HepG2 (cell line): ENCODE measurements around the gene MDM4. TPM values are rescaled to one million over a fixed set of nuclear protein-coding genes. Genes with fewer than 3 reads are reported as not detected.

Experiments used
- ATF7-NPFF ChIP-seq: sonication (generic); formaldehyde crosslinking; IDR thresholded peaks from 2 replicates; pipeline ENCODE4 v1.8.1; 2023; ENCODE audit warnings: mild to moderate bottlenecking, low read depth, missing genetic modification reagents, moderate library complexity
- GLMP ChIP-seq: sonication (generic); formaldehyde crosslinking; IDR thresholded peaks from 2 replicates; pipeline ENCODE4 v1.9.0; 2021; ENCODE audit warnings: missing genetic modification reagents, mild to moderate bottlenecking, borderline replicate concordance
- KDM2A ChIP-seq: sonication (generic); formaldehyde crosslinking; IDR thresholded peaks from 2 replicates; pipeline ENCODE4 v1.4.0; 2020; ENCODE audit warnings: low read depth, missing genetic modification reagents, borderline replicate concordance
- KLF12 ChIP-seq: sonication (generic); formaldehyde crosslinking; IDR thresholded peaks from 2 replicates; pipeline ENCODE4 v1.4.0; 2020; ENCODE audit warnings: missing genetic modification reagents, borderline replicate concordance
- NRL ChIP-seq: sonication (generic); formaldehyde crosslinking; IDR thresholded peaks from 2 replicates; pipeline ENCODE4 v1.5.0; 2020; ENCODE audit warnings: missing genetic modification reagents, mild to moderate bottlenecking, moderate library complexity, borderline replicate concordance
- PRDM15 ChIP-seq: sonication (generic); formaldehyde crosslinking; IDR thresholded peaks from 2 replicates; pipeline ENCODE4 v1.4.0; 2020; ENCODE audit warnings: missing genetic modification reagents
- SAFB2 ChIP-seq: sonication (generic); formaldehyde crosslinking; IDR thresholded peaks from 2 replicates; pipeline ENCODE4 v1.5.1; 2020; ENCODE audit warnings: missing genetic modification reagents, low read depth, mild to moderate bottlenecking, borderline replicate concordance
- ZFP90 ChIP-seq: sonication (generic); formaldehyde crosslinking; IDR thresholded peaks from 2 replicates; pipeline ENCODE4 v1.8.0; 2022; ENCODE audit warnings: missing genetic modification reagents, mild to moderate bottlenecking, inconsistent platforms, borderline replicate concordance
- ZNF354B ChIP-seq: sonication (generic); formaldehyde crosslinking; IDR thresholded peaks from 2 replicates; pipeline ENCODE4 v1.8.0; 2022; ENCODE audit warnings: mild to moderate bottlenecking, missing genetic modification reagents
- ZNF501 ChIP-seq: sonication (generic); formaldehyde crosslinking; IDR thresholded peaks from 2 replicates; pipeline ENCODE4 v1.5.1; 2020; ENCODE audit warnings: mild to moderate bottlenecking, moderate library complexity, missing genetic modification reagents
- ZSCAN20 ChIP-seq: sonication (generic); formaldehyde crosslinking; IDR thresholded peaks from 2 replicates; pipeline ENCODE4 v1.4.0; 2020; ENCODE audit warnings: missing genetic modification reagents, mild to moderate bottlenecking, borderline replicate concordance
- polyA plus RNA-seq, 8 experiments: library from polyadenylated mRNA; depleted of rRNA in 3 of 8; stranded (reverse) in 7 of 8; unstranded in 1 of 8; fragments of >200 nt; fragmentation: Illumina TruSeq in 4 of 8; extraction: Trizol in 4 of 8; gene quantifications; 2 replicates each; pipeline versions ENCODE4 v1.2.1 to v1.2.3, GENCODE V29; 2011 to 2016; ENCODE audit warnings: low read depth in 4 of 8, missing spikeins in 1 of 8, mixed read lengths in 1 of 8; ENCODE audit not compliant: insufficient read depth in 1 of 8
- total RNA-seq, 5 experiments: library from RNA; depleted of rRNA; stranded (reverse); fragments of >200 nt; fragmentation: Illumina TruSeq; extraction: Trizol; gene quantifications; 2 replicates each; pipeline ENCODE4 v1.2.3, GENCODE V29; 2016; ENCODE audit warnings: low read depth in 1 of 5

Gene MDM4
- total and polyA plus RNA-seq, 2 of the 13 experiments (the other 11 are each of a cell fraction or from before 2014, with no cell fraction given) = 14.9 to 19.0 TPM

DNA sequence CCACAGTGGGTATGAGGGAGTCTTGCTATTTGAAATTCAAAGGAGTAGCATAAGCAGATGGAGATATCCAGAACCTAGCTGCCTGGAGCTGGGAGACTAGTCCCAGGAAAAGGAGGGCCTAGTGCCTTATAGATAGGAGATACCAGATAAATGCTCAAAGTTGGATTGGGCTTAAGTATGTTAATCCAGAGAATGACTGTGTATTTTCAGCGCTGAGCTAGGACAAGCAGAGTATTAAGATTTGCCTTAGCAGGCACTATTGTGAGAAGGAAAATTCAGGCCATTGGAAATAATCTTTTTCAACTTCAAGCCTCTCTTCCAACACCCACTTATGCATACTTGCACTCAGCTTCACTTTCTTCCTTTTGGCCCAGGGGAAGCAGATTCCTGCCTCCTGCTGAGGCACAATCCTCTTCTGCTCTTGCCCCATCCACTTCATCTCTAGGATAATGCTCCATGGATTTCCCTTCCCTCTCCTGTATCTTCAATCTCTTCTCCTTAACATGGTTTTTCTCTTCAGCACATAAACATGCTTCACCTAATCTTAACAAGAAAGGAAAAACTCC lies 42.7 kb upstream of the MDM4 start (continued):
- TF ChIP-seq NRL (CRISPR knock-in tag) (no peak), ZFP90 (CRISPR knock-in tag) (no peak), ZNF354B (CRISPR knock-in tag) (no peak), KDM2A (CRISPR knock-in tag) (no peak), KLF12 (no peak), SAFB2 (no peak), ZNF501 (CRISPR knock-in tag) (no peak), GLMP (CRISPR knock-in tag) (no peak), ATF7-NPFF (CRISPR knock-in tag) (no peak), PRDM15 (CRISPR knock-in tag) (no peak), ZSCAN20 (no peak)
